GM18907 (cell line): ENCODE results near the gene PTPRK.

Source experiments
- ATAC-seq: cut with Tn5 transposase; IDR thresholded peaks from one replicate; pipeline ENCODE4 v1.9.1; 2021; ENCODE audit warnings: mild to moderate bottlenecking, moderate library complexity; ENCODE audit not compliant: unreplicated experiment

The PTPRK gene

DNA sequence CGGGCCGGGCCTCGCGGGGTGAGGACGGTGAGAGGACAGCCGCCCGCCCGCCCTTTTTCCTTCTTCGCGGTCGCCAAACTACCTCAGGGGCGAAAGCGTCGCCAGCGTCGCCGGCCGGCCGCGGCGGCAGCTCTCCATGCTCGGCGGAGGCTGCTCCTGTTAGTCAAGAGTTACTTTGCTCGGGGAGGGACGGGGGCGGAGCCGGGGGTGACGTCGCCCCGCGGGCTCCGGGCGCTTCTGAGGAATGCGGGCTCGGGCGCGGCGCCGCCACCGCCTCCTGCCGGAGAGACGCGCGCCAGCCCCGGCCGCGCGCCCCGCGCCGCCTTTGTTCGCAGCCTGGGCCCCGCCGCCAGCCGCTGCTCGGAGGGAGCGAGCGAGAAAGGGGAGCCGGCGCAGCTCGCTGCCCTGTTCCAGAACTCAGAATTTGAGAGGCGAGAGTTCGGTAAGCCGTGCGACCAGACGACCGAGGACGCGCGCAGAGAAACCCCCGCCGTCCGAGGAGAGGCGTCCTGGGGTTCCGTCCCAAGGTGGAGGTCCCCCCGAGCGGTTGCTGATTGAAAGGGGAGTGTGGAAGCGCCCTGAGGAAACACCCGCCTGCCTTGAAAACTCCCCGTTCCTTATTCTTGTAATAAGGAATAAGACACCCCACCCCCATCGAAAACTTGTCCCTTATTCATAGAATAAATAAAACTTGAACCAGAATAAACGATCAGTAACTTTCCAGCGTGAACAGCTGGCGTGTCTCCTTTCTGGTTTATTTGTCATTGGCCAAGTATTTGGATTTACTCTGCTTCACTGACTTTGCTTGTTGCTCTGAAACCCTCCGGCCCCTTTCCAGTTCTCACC lies at the start of gene PTPRK:
TSS of gene PTPRK (minus strand) at position 164 of the 846 bp plus-strand sequence. CDS start 241 bp downstream, outside the sequence.
- peak; percentile 89 for ATAC-seq

DNA sequence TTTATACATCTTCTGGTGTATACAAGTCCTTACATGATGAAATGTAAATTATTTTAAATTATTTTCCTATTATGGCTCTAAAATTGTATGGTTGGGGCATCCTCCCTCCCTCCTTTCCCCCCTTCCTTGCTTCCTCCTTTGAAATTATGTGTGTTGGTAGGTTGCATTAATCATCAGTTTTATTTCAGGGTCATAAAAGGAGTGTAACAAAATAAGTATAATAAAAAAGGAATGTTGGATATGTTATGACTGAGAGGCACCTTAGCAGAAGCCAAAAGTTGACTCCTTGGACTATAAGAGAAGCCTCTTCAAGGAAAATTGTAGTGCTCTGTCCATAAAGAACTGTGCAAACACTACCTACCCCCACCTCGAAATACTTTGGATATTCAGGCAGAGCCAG lies 46.6 kb upstream of the PTPRK start:
- ATAC-seq, result no peak

DNA sequence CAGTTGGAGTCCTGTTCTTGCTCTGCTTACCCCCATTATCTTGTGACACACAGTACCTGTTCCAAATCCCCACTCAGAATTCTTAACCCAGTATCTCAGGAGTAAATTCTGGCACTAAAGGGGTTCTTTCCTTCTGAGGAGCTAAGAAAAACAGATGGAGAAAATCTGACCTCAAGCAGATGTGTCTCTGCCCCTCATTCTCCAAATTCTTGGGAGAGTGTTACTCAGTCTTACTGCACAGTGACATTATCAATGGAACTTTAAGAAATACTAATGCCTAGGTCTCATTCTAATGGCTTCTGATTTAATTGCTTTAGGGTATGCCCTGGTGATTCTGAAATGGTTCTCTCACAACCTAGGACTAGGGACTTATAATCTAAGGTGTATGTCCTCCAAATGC lies 40.6 kb upstream of the PTPRK start:
- no peak for ATAC-seq

DNA sequence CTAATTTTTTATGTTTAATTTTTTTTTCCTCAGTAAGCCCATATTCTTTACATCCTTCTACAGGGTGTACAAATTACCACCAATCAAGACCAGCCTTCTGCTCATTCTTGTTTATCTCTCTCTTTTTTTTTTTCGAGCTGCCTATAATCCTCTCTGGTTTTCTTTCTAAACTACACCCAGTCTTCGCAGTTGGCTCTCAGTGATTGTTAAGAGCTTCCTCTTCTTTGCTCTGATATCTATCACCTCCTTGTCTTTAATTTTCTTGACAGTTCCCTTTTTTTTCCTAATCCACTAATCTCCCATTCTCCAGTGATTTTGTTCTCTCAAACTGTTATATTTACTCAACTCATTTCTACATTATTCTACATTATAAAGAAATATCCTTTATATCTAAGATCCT lies 38.5 kb upstream of the PTPRK start:
- ATAC-seq, result no peak

DNA sequence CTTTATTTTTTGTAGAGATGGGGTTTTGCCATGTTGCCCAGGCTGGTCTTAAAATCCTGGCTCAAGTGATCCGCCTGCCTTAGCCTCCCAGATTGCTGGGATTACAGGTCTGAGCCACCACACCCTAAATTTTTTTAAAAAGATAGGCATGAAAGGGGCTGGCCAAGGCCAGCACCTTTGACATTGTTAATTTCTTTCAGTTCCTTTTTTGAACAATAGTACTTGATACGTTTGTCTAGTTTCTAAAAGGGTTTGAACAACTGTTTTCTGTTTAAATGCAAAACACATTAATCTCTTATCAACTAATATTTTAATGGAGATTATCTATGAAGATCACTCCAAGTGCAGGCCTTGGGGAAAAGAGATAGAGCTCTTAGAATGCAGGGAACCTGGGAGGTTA lies 37.6 kb upstream of the PTPRK start:
- ATAC-seq, result no peak

DNA sequence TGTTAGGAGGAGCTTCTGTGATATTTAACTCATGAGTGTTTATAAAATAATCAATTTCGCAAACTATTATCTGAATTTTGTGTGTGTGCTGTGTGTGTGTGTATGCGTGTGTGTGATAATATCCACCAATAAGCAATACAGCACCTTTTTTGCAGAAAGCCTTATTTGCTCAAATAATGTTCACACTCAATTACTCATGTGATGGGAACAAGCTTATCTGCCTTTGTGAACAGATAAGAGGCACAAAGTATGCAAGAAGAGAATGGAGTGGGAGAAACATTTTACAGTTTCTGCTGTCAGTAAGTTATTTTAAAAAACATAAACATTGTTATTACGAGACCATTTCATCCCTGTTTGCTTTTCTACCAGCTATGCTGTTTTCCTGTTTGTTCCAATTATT lies 36.7 kb upstream of the PTPRK start:
- ATAC-seq, result no peak

DNA sequence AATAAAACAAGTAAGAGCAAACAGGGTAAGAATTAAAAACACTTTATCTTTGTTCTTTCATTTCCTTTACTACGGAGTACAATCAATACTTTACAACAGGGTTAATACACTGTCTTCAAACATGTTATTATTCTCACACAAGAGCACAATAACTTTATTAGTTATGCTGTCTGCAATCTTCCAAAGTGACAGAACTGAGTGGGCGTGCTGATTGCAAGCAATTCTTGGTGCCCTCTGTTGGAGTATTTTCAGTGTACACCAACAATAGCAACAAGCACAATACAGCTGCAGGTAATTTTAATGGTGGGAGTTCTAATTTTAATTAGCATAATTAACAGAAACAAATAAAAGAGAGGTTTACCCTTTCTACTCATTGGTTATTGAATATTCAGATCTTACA lies 33.9 kb upstream of the PTPRK start:
- no peak for ATAC-seq

DNA sequence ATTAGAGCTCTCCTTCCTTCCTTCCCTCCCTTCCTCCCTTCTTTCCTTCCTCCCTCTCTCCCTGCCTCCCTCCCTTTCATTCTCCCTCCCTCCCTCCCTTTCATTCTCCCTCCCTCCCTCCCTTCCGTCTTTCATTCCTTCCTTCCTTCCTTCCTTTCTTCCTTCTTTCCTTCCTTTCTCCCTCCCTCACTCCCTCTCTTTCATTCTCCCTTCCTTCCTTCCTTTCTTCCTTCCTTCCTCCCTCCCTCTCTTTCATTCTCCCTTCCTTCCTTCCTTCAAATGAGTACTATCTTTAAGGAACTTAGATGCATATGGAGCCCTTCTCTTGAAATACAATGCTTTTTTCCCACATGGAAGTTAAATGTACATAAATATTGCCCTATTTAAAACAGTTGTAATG lies 20.9 kb upstream of the PTPRK start:
- no peak for ATAC-seq

DNA sequence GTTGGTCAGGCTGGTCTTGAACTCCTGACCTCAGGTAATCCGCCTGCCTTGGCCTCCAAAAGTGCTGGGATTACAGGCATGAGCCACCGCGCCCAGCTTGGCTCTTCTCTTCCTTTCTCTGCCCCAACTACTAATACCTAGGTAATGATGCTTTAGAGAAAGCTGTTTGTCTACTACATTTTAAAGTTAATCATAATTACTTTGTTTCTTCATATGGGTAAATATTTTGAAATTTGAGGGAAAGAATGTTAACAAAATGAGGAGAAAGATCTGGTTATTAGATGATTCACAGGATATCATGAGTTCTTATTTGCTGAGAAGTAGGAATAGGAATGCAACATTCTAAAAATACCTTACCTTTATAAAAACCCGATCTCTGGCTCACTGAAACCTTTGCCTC lies 18.4 kb upstream of the PTPRK start:
- no peak for ATAC-seq

DNA sequence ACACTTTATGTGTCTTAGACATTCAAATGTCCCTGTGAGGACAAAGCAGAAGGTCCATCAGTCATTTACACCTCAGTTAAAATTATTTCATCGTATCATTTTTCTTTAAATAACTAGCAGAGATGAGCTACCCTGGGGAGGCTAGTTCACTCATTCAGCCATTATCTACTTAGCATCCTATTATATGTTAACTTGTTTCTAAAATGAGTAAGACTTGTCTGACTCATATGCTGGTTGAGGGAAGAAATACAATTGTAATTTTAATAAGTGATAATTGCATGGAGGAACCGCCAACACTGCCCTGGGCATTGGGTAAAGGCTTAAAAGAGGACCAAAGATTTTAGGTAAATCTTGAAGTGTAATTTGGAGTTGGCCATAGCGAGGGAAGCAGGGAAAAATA lies 12.4 kb upstream of the PTPRK start:
- no peak for ATAC-seq

DNA sequence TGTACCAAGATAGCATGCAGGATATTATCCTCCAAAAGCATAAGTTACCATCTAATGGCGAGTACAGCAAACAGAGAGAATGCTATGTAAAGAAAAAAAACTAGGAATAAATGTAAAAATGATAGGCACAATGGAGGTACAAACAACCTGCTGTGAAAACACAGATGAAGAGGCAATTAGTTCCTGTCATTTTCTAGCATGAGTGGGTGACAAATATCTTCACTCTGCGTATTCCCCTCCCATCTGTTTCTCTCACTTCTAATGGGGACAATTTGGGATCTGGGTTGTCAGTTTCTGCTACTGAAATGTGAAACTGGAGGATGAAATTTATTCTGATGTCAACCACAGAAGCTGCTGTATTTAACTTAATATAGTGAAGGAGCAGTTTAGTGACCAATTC lies 11.7 kb upstream of the PTPRK start:
- ATAC-seq, result no peak

DNA sequence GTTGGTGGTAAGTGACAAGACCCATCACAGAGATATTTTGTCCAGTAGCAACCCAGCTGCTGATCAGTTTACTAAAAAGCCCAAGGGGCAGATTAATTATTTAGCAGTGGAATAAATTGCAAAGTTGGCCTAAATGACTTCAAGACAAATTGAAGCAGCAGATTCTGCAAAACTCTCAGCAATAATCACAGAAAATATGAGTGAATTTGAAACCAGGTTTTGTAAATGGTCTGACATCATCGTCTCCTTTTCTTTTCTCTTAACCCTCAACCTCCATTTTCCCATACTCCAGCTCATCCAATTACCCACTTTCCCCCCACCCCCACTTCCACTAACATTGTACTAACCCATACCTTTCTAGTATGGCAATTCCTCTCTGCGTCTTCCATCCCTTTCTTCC lies 11.3 kb upstream of the PTPRK start:
- no peak for ATAC-seq

DNA sequence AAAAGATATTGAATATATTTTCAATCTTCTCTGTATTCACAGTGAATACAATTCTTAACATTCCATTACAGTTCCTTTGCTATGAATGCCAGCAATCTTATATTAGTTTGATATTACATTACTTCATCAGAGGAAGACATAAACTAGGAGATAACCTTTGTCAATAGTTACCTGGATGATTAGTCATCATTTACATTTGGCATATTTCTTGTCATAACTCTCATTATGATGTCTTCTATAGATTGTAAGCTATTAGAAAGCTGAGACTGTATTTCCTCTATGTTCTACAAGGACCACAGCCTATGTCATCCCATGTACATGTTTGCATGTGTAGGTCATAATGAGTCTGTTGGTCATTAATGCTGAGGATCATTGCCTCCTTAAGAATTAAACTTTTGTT lies 7.8 kb upstream of the PTPRK start:
- no peak for ATAC-seq

DNA sequence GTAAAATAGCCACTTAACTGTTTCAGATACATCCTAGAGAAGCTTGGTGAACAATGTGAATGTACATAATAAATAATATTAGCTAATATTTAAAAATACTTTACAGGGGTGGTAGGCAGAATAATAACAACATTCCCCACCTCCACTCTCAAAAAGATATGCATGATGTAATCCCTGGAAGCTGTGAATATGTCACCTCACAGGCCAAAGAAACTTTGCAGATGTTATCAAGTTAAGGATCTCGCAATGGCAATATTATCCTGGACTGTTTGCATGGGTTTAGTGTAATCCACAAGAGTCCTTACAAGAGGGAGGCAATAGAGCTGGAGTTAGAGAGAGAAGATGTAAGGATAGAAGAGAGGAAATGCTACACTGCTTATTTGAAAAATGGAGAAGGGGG lies 7.0 kb upstream of the PTPRK start:
- ATAC-seq, result no peak

DNA sequence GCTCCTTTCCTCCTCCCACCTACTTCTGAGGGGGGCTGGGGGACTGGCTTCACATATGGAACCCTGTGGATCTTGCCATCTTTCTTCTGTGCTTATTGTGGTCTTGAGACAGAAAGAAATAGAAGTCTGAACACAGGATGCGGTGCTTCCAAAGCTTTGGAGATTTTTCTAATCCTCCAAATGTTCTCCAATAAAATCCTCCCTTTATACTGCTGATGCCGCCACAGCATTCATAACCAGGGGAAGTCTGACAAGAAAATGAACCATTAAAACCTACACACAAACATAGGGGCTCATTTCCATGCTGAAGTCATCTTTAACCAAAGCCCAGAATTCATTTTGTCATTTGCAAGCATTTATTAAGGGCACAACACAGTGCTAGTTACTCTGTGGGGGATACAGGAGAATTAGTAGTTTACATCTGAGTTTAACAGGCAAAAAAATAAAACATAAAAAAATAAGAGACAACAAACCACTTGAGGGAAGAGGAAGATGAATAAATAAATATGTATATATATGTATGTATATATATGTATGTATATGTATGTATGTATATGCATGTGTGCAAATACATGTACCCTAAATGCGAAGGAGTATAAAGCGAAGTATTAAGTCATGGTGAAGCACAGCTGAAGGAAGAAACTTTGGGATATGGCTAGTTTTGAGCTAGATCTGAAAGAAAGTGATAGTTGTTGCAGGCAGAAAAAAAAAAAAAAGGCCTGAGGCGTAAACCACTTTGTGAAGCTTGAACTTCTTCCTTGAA lies 5.9 kb upstream of the PTPRK start:
- no peak for ATAC-seq

DNA sequence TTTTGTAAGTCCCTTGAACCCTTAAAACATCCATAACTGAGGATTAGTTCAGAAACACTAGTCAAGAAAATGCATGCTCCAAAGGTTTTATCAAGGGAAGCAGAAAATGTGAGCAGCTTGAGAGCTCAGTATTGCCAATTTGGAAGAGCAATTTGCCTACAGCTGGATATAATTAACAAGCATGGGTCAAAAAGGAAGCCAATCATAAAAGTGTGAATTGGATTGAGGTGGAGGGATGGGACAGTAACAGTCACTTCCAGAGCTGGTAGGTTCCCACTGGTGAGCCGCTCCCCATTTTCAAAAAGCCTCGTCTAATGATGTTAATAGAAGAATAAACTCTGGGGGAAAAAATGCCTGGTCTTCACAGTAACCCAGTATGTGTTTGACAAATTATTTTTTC lies 5.0 kb upstream of the PTPRK start:
- no peak for ATAC-seq

DNA sequence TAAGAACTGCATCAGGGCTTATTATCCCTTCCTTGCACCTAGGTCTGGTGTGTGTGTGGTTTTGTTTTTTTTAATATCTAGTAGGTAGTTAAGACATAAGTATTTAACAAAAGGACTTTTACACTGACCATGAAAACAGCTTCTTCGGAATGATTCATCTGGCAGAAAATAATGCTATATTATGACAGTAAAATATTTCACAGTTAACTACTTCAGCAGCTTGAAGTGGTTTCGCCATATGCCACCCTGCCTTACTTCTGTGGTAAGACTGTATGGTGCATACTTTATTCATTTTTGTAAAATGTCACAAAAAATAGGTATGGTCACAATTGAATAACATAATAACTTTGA lies 858 bp upstream of the PTPRK start:
- ATAC-seq, result no peak

DNA sequence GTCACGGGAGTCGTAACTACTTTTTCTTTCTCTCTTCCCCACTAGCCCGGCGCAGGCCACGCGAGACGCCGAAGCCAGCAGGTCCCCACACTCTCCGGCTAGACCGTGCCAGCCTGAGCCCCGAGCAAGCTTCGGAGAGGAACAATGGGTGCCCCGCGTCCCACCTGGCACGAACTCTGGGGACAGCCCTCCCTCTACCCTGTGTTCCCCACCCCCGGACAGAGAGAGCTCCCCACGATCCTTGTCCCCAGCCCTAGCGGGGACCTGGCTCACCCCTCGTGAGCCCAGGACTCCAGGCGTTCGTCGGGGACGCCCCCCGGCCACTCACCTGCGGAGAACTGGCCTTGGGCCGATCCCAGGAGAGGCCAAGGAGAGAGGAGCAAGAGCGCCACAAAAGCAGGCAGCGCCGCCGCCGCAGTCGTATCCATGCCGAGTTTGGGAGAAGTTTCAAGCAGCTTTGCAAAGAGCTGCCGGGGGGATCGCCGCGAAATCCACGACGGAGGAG lies 416 bp downstream of the PTPRK start:
- peak; percentile 34 for ATAC-seq

DNA sequence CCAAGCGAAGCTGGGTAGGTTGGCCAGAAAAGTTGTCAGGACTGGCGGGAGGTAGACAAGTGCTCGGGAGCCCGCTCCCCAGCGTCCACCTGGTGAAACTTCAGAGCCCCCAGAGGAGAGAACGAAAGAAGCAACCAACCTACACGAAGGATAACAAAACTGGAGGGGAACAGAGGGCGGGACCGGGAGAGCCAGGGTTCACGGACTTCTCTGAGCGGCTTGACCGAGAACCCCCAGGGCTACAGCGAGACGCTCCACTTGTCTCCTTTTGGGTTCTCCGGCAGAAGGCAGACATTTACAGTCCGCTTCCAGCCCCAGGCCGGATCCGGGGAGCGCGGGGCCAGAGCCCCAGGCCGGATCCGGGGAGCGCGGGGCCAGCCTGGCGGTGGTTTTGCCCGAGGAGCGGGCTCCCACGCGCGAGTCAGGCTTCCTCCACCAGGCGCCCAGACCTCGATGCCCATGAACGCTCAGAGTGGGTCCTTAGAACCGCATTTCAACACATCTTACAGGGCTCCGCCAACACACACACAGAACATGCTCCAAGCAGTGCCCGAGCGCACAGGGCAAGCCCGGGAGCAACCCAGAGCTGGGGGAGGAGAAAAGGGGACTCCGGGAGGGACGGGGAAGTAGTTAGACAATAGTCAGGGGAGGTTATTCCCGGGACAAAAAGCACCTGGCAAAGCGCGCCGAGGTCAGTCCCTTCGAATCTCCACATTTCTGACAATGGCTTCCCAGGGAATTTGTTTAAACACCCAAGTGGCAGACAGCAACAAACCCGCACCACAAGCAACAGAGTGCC lies 1.1 kb downstream of the PTPRK start:
- peak; percentile 43 for ATAC-seq

DNA sequence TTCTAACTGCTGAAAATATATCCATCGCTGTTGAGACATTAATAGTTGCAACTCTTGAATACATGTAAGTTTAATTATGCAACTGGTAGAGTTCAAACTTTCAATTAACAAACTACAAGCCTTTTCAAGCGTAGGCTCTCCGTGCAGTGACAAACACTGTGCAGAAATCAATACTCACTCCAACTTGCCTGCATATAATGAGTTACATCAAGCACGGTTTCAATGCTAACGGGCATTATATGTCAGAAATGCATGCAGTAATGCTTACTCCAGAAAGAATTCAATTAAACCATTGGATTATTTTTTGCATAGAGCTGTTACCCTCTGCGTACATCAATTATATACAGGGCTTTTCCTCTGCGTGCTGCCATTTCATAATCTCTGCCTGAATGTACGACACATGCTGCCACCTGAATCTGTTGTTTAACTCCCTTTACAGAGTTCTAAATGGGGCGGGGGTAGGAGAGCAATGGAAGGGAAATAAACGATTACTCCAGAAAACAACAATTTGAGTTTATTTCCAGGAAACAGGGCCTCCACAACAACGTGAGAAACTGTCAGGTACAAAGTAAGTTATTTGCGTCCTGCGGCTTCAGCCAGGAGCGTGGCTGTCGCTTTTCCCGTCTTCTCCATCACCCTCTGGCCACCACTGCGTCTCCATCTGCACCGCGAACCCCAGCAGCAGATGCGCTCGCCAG lies 1.8 kb downstream of the PTPRK start:
- ATAC-seq, result no peak

DNA sequence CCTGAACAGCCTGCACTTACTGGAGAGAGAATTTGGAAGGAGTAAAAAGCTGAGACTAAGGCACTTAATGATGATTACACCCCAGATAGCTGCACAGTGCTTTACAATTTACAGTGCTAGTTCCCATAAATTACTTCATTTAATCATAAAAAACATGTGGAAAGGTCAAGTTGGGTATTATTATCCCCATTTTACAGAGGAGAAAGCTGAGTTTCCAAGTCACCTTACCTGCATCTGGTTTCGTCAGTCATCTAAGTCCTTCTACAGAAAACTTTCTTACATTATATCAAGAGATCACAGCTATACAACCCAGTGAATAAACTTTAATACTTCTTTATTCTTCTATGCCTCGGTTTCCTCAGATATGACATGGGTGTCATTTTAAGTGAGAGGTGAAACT lies 3.3 kb downstream of the PTPRK start:
- ATAC-seq, result no peak
